Skeletal muscle tissue (tissue), 4 donors: ENCODE results near the gene TBCD. TPM values are rescaled to one million over a fixed set of nuclear protein-coding genes. Genes with fewer than 3 reads are reported as not detected.
A peak's percentile ranks its signal among the peaks of the same experiment; 100 is the strongest.
"Not testable (repeated sequence)": the region's sequence is repeated elsewhere in the genome, so short reads cannot be mapped to it uniquely, and the experiment has no call there.

ENCODE experiments used
- H3K27ac ChIP-seq: one replicate; pipeline ENCODE4 v1.7.0; 2013; ENCODE audit warnings: mild to moderate bottlenecking, low read depth, low read length, inconsistent platforms
- H3K27me3 ChIP-seq, 3 donors: one replicate each; pipeline ENCODE4 v1.7.0; 2013; ENCODE audit warnings: low read length in 3 of 3; ENCODE audit not compliant: control insufficient read depth in 3 of 3, insufficient read depth in 3 of 3
- H3K36me3 ChIP-seq, 3 donors: one replicate each; pipeline ENCODE4 v1.7.0; 2013; ENCODE audit warnings: low read length in 3 of 3; ENCODE audit not compliant: control insufficient read depth in 3 of 3, insufficient read depth in 3 of 3
- H3K4me1 ChIP-seq, 3 donors: one replicate each; pipeline ENCODE4 v1.7.0; 2013; ENCODE audit warnings: low read length in 3 of 3, mild to moderate bottlenecking in 3 of 3; ENCODE audit not compliant: control insufficient read depth in 3 of 3, insufficient read depth in 3 of 3
- H3K4me3 ChIP-seq, 3 donors: one replicate each; pipeline ENCODE4 v1.7.0; 2013; ENCODE audit warnings: low read length in 3 of 3
- H3K9ac ChIP-seq, 3 donors: one replicate each; pipeline ENCODE4 v1.7.0; 2013; ENCODE audit warnings: low read length in 3 of 3, mild to moderate bottlenecking in 3 of 3, moderate library complexity in 2 of 3, low read depth in 1 of 3
- H3K9me3 ChIP-seq, 3 donors: one replicate each; pipeline ENCODE4 v1.7.0; 2013; ENCODE audit warnings: low read length in 3 of 3; ENCODE audit not compliant: control insufficient read depth in 3 of 3
- total RNA-seq: library from RNA; depleted of rRNA; stranded (reverse); fragments of >200 nt; gene quantifications from one replicate; pipeline ENCODE4 v1.2.3, GENCODE V29; 2014
- donor health status: Osteomylitis.

Gene TBCD
- total RNA-seq, 1 donor from 2014 or later = 27.1 TPM

DNA sequence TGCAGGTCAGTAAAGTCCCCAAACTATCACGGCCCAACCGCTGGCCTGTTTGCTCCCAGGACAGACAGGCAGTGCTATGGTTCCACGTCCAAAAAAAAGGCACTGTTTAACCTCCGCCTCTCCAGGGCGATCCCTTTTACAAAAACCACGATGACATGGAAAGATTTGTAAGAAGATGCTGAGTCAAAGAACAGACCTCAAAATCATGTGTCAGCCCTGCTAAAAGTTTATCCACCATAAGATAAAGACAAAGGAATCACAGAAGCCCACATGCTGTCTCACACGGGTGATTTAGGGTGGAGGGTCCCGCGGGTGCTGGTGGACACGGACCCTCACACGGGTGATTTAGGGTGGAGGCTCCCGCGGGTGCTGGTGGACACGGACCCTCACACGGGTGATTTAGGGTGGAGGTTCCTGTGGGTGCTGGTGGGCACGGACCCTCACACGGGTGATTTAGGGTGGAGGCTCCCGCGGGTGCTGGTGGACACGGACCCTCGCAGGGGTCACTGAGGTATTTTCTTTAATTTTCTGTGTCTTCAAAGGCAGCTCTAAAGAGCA is 210.4 kb downstream of the TBCD start:
- no peak overlapping the region for H3K4me3 ChIP-seq
- H3K27me3 ChIP-seq = no peaks in the 10 kb centered on the region
- peaks cover 4 to 5% (median 4%) of the 10 kb centered on the region in 3 donors for H3K36me3 ChIP-seq
- no peak overlapping the region for H3K27ac ChIP-seq
- no peaks in the 10 kb centered on the region for H3K9me3 ChIP-seq
- H3K9ac ChIP-seq = no peak overlapping the region
- H3K4me1 ChIP-seq = peaks cover 3 to 5% (median 4%) of the 10 kb centered on the region in 3 donors

DNA sequence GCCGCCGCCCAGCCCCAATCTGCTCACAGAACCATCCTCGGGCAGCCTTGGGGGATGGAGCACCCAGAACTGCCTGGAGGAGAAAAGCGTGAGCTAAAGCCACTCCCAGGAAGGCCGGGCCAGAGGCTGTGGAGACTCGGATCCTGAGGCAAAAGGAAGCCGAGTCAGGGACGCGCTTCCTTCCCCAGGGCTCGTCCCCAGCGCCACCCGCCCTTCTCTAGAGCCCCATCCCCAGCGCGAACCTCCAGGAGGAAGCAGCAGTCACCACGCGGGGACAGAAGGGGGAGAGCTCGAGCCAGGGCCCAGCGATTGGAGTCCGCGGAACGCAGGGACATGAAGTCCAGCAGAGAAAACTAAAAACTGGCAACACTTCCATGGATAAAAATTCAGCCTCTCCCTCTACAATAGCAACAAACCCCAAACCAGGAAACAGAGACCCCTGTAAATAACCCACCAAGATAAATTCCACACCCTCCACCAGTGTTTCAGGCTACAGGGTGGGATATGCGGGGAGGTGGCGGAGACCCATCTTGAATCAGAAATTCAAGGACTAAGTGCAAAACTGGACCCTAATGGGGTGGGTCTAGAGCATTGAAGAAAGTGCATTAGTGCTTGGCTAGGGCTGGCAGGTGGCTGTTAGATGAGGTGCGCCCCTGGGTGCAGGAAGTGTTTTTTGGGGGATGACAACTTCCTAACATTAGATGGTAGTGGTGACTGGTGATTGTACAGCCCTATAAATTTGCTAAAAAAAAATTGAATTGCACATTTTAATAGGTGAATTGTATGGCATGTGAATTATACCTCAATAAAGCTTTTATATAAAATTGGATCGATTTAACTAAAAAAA is 211.5 kb downstream of the TBCD start:
- Histone ChIP-seq H3K36me3 (peaks cover 4 to 5% (median 4%) of the 10 kb centered on the region in 3 donors), H3K4me3 (peak overlapping the region in 1 of 3 donors; percentile 41), H3K27me3 (no peaks in the 10 kb centered on the region), H3K9me3 (no peaks in the 10 kb centered on the region), H3K4me1 (peaks cover 3 to 5% (median 4%) of the 10 kb centered on the region in 3 donors), H3K9ac (peak overlapping the region in 1 of 3 donors; percentile 54), H3K27ac (no peak overlapping the region)

DNA sequence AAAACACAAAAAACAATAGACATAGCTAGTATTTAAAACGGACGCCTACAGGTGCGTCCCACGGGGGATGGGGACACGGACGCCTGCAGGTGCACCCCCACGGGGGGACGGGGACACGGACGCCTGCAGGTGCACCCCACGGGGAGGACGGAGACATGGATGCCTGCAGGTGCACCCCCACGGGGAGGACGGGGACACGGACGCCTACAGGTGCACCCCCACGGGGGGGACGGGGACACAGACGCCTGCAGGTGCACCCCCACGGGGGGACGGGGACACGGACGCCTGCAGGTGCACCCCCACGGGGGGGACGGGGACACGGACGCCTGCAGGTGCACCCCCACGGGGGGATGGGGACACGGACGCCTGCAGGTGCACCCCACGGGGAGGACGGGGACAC is 212.6 kb downstream of the TBCD start:
- not testable (repeated sequence) for H3K4me1 ChIP-seq, H3K36me3 ChIP-seq, H3K27me3 ChIP-seq, H3K4me3 ChIP-seq, H3K9me3 ChIP-seq, H3K9ac ChIP-seq, H3K27ac ChIP-seq

DNA sequence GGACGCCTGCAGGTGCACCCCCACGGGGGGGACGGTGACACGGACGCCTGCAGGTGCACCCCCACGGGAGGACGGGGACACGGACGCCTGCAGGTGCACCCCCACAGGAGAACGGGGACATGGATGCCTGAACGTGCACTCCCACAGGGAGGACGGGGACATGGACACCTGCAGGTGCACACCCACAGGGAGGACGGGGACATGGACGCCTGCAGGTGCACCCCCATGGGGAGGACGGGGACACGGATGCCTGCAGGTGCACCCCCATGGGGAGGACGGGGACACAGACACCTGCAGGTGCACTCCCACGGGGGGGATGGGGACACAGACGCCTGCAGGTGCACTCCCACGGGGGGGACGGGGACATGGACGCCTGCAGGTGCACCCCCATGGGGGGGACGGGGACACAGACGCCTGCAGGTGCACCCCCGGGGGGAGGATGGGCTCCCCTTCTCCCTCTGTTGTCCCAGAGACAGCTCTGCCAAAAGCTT is 213.0 kb downstream of the TBCD start:
- no peaks in the 10 kb centered on the region for H3K27me3 ChIP-seq
- no peak overlapping the region for H3K9ac ChIP-seq
- H3K4me3 ChIP-seq = no peak overlapping the region
- H3K36me3 ChIP-seq = no peaks in the 10 kb centered on the region
- H3K4me1 ChIP-seq = peaks cover 3 to 5% (median 4%) of the 10 kb centered on the region in 3 donors
- no peak overlapping the region for H3K27ac ChIP-seq
- H3K9me3 ChIP-seq = no peaks in the 10 kb centered on the region

DNA sequence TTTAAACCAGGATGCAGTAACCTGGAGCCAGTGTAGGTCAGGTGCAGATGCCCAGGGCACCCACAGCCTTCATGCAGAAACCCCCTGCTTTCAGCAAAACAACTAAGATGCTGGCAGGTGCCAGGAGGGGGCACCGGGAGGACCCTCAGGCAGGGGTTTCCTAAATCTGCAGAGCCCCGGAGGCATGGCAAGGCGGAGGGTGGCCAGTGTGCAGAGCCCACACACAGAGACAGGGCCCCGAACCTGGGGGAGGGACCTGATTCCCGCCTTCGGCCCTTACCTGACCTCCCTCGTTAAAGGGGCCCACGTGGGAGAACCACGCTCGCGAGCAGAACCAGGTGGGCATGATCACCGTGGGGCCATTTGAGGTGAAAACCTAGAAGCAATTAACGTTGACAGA is 213.5 kb downstream of the TBCD start:
- H3K9me3 ChIP-seq = no peaks in the 10 kb centered on the region
- H3K27ac ChIP-seq = no peak overlapping the region
- H3K9ac ChIP-seq = no peak overlapping the region
- H3K27me3 ChIP-seq = no peaks in the 10 kb centered on the region
- H3K4me3 ChIP-seq = no peak overlapping the region
- H3K4me1 ChIP-seq = peaks cover 3 to 5% (median 4%) of the 10 kb centered on the region in 3 donors
- no peaks in the 10 kb centered on the region for H3K36me3 ChIP-seq

DNA sequence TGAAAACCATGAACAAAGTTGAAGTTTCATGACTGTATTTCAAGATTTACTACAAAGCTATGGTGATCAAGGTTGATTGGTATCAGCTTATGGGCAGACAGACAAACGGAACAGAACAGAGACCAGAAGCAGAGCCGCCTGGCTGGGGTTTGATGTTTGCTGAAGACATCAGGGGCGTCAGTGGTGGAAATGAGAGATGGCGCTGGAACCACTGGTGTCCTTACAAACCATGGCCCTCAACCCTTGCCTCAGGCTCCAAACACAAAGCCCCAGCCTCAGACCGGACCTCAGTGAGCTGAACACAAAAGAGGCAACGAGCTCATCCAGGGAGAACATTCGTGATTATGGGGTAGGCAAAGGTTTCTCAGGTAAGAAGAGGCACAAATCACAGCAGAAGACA is 214.6 kb downstream of the TBCD start:
- Histone ChIP-seq H3K36me3 (no peaks in the 10 kb centered on the region), H3K27me3 (no peaks in the 10 kb centered on the region), H3K4me1 (peaks cover 3 to 5% (median 4%) of the 10 kb centered on the region in 3 donors), H3K9ac (no peak overlapping the region), H3K27ac (no peak overlapping the region), H3K9me3 (no peaks in the 10 kb centered on the region), H3K4me3 (no peak overlapping the region)

DNA sequence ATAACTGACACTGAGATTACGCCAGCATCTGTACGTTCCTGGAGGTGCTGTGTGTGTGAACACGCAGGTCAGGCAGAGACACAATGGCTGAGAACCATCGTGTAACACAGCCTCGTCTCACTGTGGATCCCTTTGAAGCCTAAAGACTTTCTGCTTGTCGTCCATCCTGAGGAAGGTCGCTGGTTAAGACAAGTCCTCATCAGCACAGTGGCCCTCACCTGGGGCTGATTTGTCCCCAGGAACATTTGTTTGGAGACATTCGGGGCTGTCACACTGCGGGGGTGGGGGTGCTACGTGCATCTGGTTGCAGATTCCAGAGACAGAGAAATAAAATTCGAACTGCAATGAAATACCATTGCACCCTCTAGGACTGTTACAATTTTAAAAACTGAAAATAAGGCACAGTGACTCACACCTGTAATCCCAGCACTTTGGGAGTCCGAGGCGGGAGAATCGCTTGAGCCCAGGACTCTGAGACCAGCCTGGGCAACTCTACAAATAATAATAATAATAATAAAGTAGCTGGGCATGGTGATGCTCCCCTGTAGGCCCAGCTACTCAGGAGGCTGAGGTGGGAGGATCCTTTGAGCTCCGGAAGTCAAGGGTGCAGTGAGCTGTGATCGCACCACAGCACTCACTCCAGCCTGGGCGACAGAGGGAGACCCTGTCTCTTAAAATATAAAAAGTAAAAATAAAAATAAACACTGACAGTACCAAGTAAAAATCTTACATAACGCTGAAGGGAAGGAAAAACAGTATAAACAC is 215.6 kb downstream of the TBCD start:
- peaks cover 3 to 5% (median 4%) of the 10 kb centered on the region in 3 donors for H3K4me1 ChIP-seq

DNA sequence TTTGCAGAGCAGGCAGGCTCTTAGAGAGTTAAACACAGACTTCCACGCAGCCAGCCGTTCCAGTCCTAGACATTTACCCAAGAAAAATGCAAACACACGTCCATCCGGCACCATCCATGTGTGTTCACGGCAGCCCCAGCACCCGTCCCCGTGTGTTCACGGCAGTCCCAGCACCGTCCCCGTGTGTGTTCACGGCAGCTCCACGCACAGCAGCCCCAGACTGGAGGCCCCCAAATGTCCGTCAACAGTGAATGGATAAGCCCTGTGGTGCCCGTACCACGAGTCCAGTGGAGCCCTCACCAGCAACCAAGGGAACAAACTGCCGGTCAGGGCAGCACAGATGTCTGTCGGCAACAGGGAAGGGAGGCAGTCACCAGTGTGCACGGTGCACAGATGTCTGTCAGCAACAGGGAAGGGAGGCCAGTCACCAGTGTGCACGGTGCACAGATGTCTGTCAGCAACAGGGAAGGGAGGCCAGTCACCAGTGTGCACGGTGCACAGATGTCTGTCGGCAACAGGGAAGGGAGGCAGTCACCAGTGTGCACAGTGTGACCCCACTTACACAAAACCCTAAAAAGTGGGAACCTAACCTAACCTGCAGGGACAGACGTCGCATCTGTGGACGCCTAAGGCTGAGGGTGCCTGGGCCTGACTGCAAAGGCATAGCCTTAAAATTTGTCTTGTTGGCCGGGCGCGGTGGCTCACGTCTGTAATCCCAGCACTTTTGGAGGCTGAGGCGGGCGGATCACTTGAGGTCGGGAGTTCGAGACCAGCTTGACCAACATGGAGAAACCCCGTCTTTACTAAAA is 216.4 kb downstream of the TBCD start:
- H3K27ac ChIP-seq, H3K4me1 ChIP-seq, H3K9me3 ChIP-seq, H3K4me3 ChIP-seq, H3K27me3 ChIP-seq, H3K36me3 ChIP-seq, H3K9ac ChIP-seq: not testable (repeated sequence)

More for the DNA sequence above, 215.6 kb downstream of the TBCD start:
- Histone ChIP-seq H3K9ac (no peak overlapping the region), H3K27ac (no peak overlapping the region), H3K9me3 (no peaks in the 10 kb centered on the region), H3K36me3 (no peaks in the 10 kb centered on the region), H3K4me3 (no peak overlapping the region), H3K27me3 (no peaks in the 10 kb centered on the region)

DNA sequence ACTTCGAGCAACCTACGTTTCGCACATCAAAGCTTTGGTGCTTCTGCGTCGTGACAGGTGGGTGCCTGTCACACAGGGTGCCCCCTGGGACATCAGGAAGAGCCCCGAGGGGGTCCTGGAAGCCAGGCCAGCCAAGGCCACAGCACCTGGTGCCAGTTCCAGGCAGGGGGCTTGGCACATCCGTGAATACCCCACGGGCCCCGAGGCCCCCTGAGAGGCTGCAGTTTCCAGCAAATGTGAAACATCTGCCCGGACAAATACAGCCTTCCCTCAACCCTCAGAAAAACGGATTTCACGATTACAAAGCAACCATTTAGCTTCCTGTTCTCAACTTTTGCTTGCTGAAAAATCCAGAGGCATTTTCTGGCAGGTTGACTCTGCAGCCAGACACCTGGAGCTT is 218.2 kb downstream of the TBCD start:
- H3K9me3 ChIP-seq = no peaks in the 10 kb centered on the region
- no peaks in the 10 kb centered on the region for H3K27me3 ChIP-seq
- H3K36me3 ChIP-seq = no peaks in the 10 kb centered on the region
- no peaks in the 10 kb centered on the region for H3K4me1 ChIP-seq
- H3K9ac ChIP-seq = no peak overlapping the region
- H3K27ac ChIP-seq = no peak overlapping the region
- H3K4me3 ChIP-seq = no peak overlapping the region
